Measurements from ENCODE around the gene PIGBOS1.

GRCh38 chr15:55357774-55358173 is 38.9 kb upstream of the PIGBOS1 start:
- TF ChIP-seq EZH2 (IDR thresholded peaks at IDR 0.05; ENCODE audit: insufficient read depth, poor library complexity, severe bottlenecking) (no peak), EZH2phosphoT487 (IDR thresholded peaks at IDR 0.05; ENCODE audit: insufficient read depth, low read depth) (0 out of 2 replicates have a peak, but pooled peaks have one; percentile 50)
